K562 (cell line): Measurements from ENCODE around the gene ATP6V1F. TPM values are rescaled to one million over a fixed set of nuclear protein-coding genes. Genes with fewer than 3 reads are reported as not detected.

Experiments used
- ATAC-seq: fragments of 200-7000 bp; cut with Tn5 transposase; 3 replicates; pipeline ENCODE4 v1.9.1; 2020; ENCODE audit warnings: moderate library complexity
- BruUV-seq: library from RNA; stranded (reverse); fragments of 400-500 nt; replicated peaks from 2 replicates; lab custom pipeline; 2021; lab: Mats Ljungman, UMichigan
- CTCF ChIA-PET: fragments of 300-600 bp; formaldehyde crosslinking; extraction: SDS; loops from one replicate; lab custom pipeline; 2021; ENCODE audit warnings: low intra/inter-chr PET ratio; lab: Yijun Ruan, JAX
- POLR2A ChIA-PET: fragments of 300-600, 350-650 bp; sonication (Branson Sonifier 250); formaldehyde crosslinking; extraction: SDS; loops from one replicate; lab custom pipeline; 2021; ENCODE audit warnings: antibody characterized with exemption, inconsistent platforms; lab: Yijun Ruan, JAX
- DNase-seq, 4 experiments: peaks; one replicate each; pipeline versions ENCODE4 v3.0.0 to v3.0.0-alpha.2; 2011 to 2018; ENCODE audit warnings: low spot score in 3 of 4, mixed read lengths in 3 of 4; ENCODE audit errors: extremely low read depth in 1 of 4
- FAIRE-seq: peaks from 2 replicates; lab custom pipeline; 2011; peaks lifted over from hg19 to GRCh38; lab: Jason Lieb, UNC
- H2AFZ ChIP-seq: 2 replicates; pipeline ENCODE4 v1.6.0; 2011; ENCODE audit warnings: low read depth, low read length, control low read depth, inconsistent platforms
- H3K27ac ChIP-seq: fragments of 200-600 bp; 3 replicates; pipeline ENCODE4 v1.8.0; 2011; ENCODE audit warnings: low read depth, mild to moderate bottlenecking, control low read depth, inconsistent platforms, low read length, moderate library complexity, mixed read lengths; ENCODE audit errors: extremely low read depth
- H3K27me3 ChIP-seq, 2 experiments: fragments of 300-600 bp in 1 of 2; 2 replicates in 1 of 2; 3 replicates in 1 of 2; pipeline versions ENCODE4 v1.6.0 to v1.8.0; 2011; ENCODE audit warnings: inconsistent platforms in 2 of 2, low read length in 2 of 2, mild to moderate bottlenecking in 1 of 2, mixed read lengths in 1 of 2, moderate library complexity in 1 of 2; ENCODE audit not compliant: control insufficient read depth in 2 of 2, insufficient read depth in 2 of 2
- H3K36me3 ChIP-seq: fragments of 300-600 bp; 3 replicates; pipeline ENCODE4 v1.8.0; 2011; ENCODE audit warnings: mild to moderate bottlenecking, low read length, inconsistent platforms; ENCODE audit not compliant: control insufficient read depth, insufficient read depth
- H3K4me1 ChIP-seq, 2 experiments: fragments of 200-600 bp in 1 of 2; replicated peaks in 1 of 2; 2 replicates in 1 of 2; 3 replicates in 1 of 2; pipeline versions ENCODE4 v1.5.1 to v1.8.0; 2011; ENCODE audit warnings: inconsistent platforms in 2 of 2, low read length in 2 of 2, mild to moderate bottlenecking in 1 of 2, mixed read lengths in 1 of 2, moderate library complexity in 1 of 2; ENCODE audit not compliant: control insufficient read depth in 2 of 2, insufficient read depth in 2 of 2
- H3K4me2 ChIP-seq: 2 replicates; pipeline ENCODE4 v1.6.1; 2011; ENCODE audit warnings: low read length, control low read depth, inconsistent platforms, mixed read lengths; ENCODE audit not compliant: insufficient read depth
- H3K4me3 ChIP-seq: fragments of 200-600 bp; sonication (generic), shearing (Covaris generic); 2 replicates; pipeline ENCODE4 v1.5.1; 2016; ENCODE audit warnings: control low read depth, inconsistent platforms
- H3K79me2 ChIP-seq: fragments of 200-600 bp; 3 replicates; pipeline ENCODE4 v1.8.0; 2011; ENCODE audit warnings: low read length, inconsistent platforms; ENCODE audit not compliant: control insufficient read depth, insufficient read depth
- H3K9ac ChIP-seq, 2 experiments: 2 replicates each; pipeline versions ENCODE4 v1.6.0 to v1.6.1; 2011; ENCODE audit warnings: low read depth in 2 of 2, low read length in 2 of 2, control low read depth in 1 of 2, inconsistent platforms in 1 of 2, mild to moderate bottlenecking in 1 of 2, mixed read lengths in 1 of 2; ENCODE audit not compliant: insufficient read depth in 1 of 2
- H3K9me1 ChIP-seq: one replicate; pipeline ENCODE4 v1.6.0; 2011; ENCODE audit warnings: inconsistent platforms, mild to moderate bottlenecking, low read length, moderate library complexity; ENCODE audit not compliant: control insufficient read depth, insufficient read depth
- H3K9me3 ChIP-seq: replicated peaks from 2 replicates; pipeline ENCODE4 v1.5.1; 2011; ENCODE audit warnings: low read depth, low read length, inconsistent platforms; ENCODE audit not compliant: control insufficient read depth, insufficient read depth
- H4K20me1 ChIP-seq: replicated peaks from 2 replicates; pipeline ENCODE4 v1.6.1; 2011; ENCODE audit warnings: low read length, inconsistent platforms, mixed read lengths; ENCODE audit not compliant: control insufficient read depth, insufficient read depth
- ARHGAP35 ChIP-seq: fragments of 450-650 bp; IDR thresholded peaks from 2 replicates; pipeline ENCODE4 v1.6.1; 2018; ENCODE audit not compliant: partially characterized antibody
- KLF13 ChIP-seq: fragments of 450-650 bp; IDR thresholded peaks from 2 replicates; pipeline ENCODE4 v1.6.1; 2016; ENCODE audit warnings: missing genetic modification characterization, low read depth, mild to moderate bottlenecking, missing compliant biosample characterization, moderate library complexity, borderline replicate concordance
- MAZ ChIP-seq, 2 experiments: fragments of 450-650 bp in 1 of 2; sonication (generic) in 1 of 2; formaldehyde crosslinking; IDR thresholded peaks in 1 of 2; conservative IDR thresholded peaks in 1 of 2; 2 replicates each; pipeline versions ENCODE4 v1.4.0 to v1.5.0; 2020; ENCODE audit warnings: mild to moderate bottlenecking in 1 of 2, missing genetic modification reagents in 1 of 2
- OTX1 ChIP-seq: fragments of 450-650 bp; formaldehyde crosslinking; IDR thresholded peaks from 2 replicates; pipeline ENCODE4 v1.4.0; 2022; ENCODE audit warnings: mild to moderate bottlenecking
- POLR2G ChIP-seq: fragments of 200-400 bp; formaldehyde crosslinking; IDR thresholded peaks from 2 replicates; pipeline ENCODE4 v1.6.1; 2017; ENCODE audit warnings: low read depth, mild to moderate bottlenecking, antibody characterized with exemption, low read length, moderate library complexity
- RBFOX2 ChIP-seq: fragments of 200-400 bp; formaldehyde crosslinking; IDR thresholded peaks from 2 replicates; pipeline ENCODE4 v1.6.1; 2017; ENCODE audit warnings: low read depth, mild to moderate bottlenecking, low read length, moderate library complexity
- RBM22 ChIP-seq: fragments of 200-400 bp; formaldehyde crosslinking; IDR thresholded peaks from 2 replicates; pipeline ENCODE4 v1.6.1; 2018; ENCODE audit warnings: low read length, low read depth; ENCODE audit not compliant: poor library complexity, severe bottlenecking
- RCOR1 ChIP-seq, 2 experiments: IDR thresholded peaks; 2 replicates each; pipeline ENCODE4 v1.6.1; 2012; ENCODE audit warnings: low read depth in 2 of 2, low read length in 2 of 2, borderline replicate concordance in 1 of 2, improper control_type of control experiment in 1 of 2
- SMARCA4 ChIP-seq: fragments of 450-650 bp; IDR thresholded peaks from 2 replicates; pipeline ENCODE4 v1.6.1; 2016
- STAT5A ChIP-seq: IDR thresholded peaks from 2 replicates; pipeline ENCODE4 v1.6.1; 2012; ENCODE audit warnings: low read length, inconsistent platforms, borderline replicate concordance
- XRCC3 ChIP-seq: fragments of 450-650 bp; IDR thresholded peaks from 2 replicates; pipeline ENCODE4 v1.6.1; 2017; ENCODE audit warnings: mild to moderate bottlenecking, moderate library complexity
- ZNF24 ChIP-seq: fragments of 450-650 bp; IDR thresholded peaks from 2 replicates; pipeline ENCODE4 v1.6.1; 2016
- WGBS: fragments of 100-300 bp; shearing (Covaris generic); methylation state at CpG from one replicate; pipeline ENCODE4 v1.1.6; 2016; ENCODE audit warnings: low coverage, mixed read lengths; ENCODE audit not compliant: insufficient coverage; ENCODE audit errors: missing lambda C conversion rate; 5-methylcytosine and 5-hydroxymethylcytosine counted together
- in situ Hi-C: fragments of 300-500 bp; cut with MboI; formaldehyde crosslinking; loops from 4 replicates; pipeline ENCODE4 v1.15.0; 2018; ENCODE audit warnings: inconsistent platforms, mixed read lengths
- intact Hi-C: fragments of 100-400 bp; cut with micrococcal nuclease; formaldehyde crosslinking; loops from 2 replicates; pipeline ENCODE4 v1.14.2; 2022
- polyA plus RNA-seq, 8 experiments: library from polyadenylated mRNA; depleted of rRNA in 4 of 8; stranded (reverse) in 5 of 8; unstranded in 3 of 8; fragments of >200 nt; fragmentation: Nextera tagmentation in 2 of 8; fragmentation: Illumina TruSeq in 1 of 8; extraction: Ambion mirVana in 2 of 8; extraction: Trizol in 1 of 8; gene quantifications; 2 replicates each; pipeline versions ENCODE4 v1.2.1 to v1.2.3, GENCODE V29; 2011 to 2014; ENCODE audit warnings: inconsistent platforms in 1 of 8, missing spikeins in 1 of 8
- total RNA-seq, 7 experiments: library from RNA; depleted of rRNA in 6 of 7; stranded (reverse); fragments of >200 nt in 6 of 7; fragmentation: Illumina TruSeq in 2 of 7; extraction: Trizol in 2 of 7; gene quantifications; 2 replicates each; pipeline versions ENCODE4 v1.2.1 to v1.2.3, GENCODE V29; 2011 to 2021; ENCODE audit warnings: low replicate concordance in 1 of 7
- TF ChIP-seq, protein P1 (sequence below): fragments of 250-450 bp; sonication (Bioruptor Pico); IDR thresholded peaks from 2 replicates; pipeline ENCODE4 v1.8.0; 2021; ENCODE audit warnings: borderline replicate concordance, mild to moderate bottlenecking, moderate library complexity; ENCODE audit not compliant: poor library complexity, severe bottlenecking
- TF ChIP-seq, protein P2 (sequence below): fragments of 250-450 bp; sonication (Bioruptor Pico); IDR thresholded peaks from 2 replicates; pipeline ENCODE4 v1.5.0; 2021; ENCODE audit warnings: mild to moderate bottlenecking, borderline replicate concordance

ATP6V1F gene
- total and polyA plus RNA-seq, 9 of the 15 experiments (the other 6 are each of a cell fraction or from before 2014, with no cell fraction given): 206 to 1,123 (median 542) TPM

DNA sequence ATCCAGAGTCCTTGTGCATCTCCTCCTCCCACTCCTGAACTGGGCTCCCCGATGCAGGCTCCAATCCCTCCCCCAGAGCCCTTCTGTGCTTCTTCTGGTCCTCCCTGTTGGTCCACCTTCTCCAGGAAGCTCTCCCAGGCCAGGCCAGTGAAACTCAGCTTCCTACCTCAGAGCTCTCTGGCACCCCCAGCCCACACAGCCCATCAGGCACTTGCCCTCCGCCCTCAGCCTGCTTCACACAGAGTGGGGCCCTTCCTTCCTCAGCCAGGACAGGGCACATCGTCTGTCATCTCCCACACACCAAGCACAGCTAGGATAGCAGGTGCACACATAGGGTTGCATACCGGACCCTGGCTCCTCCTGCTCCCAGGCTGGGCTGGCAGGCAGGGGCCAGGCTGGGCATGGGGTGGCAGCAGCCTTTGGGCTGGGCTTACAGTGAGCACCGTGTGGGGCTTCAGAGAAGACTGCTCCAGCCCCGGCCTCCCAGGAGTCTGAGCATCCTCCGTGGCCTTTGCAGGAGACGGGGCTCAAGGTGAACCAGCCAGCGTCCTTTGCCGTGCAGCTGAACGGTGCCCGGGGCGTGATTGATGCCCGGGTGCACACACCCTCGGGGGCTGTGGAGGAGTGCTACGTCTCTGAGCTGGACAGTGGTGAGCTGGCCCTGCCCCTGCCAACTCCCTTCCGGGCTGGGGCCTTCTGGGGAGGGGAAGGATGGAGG, 6.5 kb upstream of the ATP6V1F start:
- Histone ChIP-seq H3K79me2 (no peaks in the 10 kb centered on the region), H3K4me1 (peaks cover 26 to 64% of the 10 kb centered on the region in 2 experiments), H2AFZ (no peak overlapping the region), H3K27ac (no peak overlapping the region), H3K4me2 (no peak overlapping the region), H3K9me3 (no peaks in the 10 kb centered on the region), H3K4me3 (no peak overlapping the region), H3K36me3 (peaks cover 78% of the 10 kb centered on the region), H3K27me3 (no peaks in the 10 kb centered on the region), H3K9me1 (no peaks in the 10 kb centered on the region), H3K9ac (peak overlapping the region in 1 of 2 experiments; percentile 0; a peak in 2 of 4 replicates), H4K20me1 (peaks cover 3% of the 10 kb centered on the region; the same call in 1 of the 2 replicates)
- CTCF ChIA-PET: no interaction called here
- in situ Hi-C loops: loop anchor here (5.0 kb wide), 1 partner anchor 56 kb away; the partner anchor contains the start of gene KCP
- no peak for DNase-seq
- ATAC-seq: no peak
- intact Hi-C loops: no loop called here
- POLR2A ChIA-PET: interaction anchor here (0.6 to 0.9 kb wide), 4 partner anchors 8 to 72 kb away, joined by 3 read pairs; no protein-coding TSS in a partner anchor
- 86% methylated on average over 16 of the region's 17 CpGs for WGBS
- TF ChIP-seq SMARCA4 (no peak), POLR2G (peak; percentile 64), STAT5A (no peak), RBFOX2 (peak; percentile 57), ZNF24 (no peak), RCOR1 (IDR thresholded peaks at IDR 0.05; ENCODE audit: borderline replicate concordance in 1 of 2, low read depth in 2 of 2, low read length in 2 of 2) (no peak), ARHGAP35 (no peak), XRCC3 (no peak), MAZ (CRISPR knock-in tag; conservative IDR thresholded peaks at IDR 0.05 in 1 of 2, IDR thresholded peaks at IDR 0.05 in 1 of 2) (no peak), RBM22 (peak; percentile 46), OTX1 (no peak), KLF13 (no peak)
- TF ChIP-seq, protein P1, sequence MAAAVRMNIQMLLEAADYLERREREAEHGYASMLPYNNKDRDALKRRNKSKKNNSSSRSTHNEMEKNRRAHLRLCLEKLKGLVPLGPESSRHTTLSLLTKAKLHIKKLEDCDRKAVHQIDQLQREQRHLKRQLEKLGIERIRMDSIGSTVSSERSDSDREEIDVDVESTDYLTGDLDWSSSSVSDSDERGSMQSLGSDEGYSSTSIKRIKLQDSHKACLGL (CRISPR knock-in tag): no peak
- TF ChIP-seq, protein P2, sequence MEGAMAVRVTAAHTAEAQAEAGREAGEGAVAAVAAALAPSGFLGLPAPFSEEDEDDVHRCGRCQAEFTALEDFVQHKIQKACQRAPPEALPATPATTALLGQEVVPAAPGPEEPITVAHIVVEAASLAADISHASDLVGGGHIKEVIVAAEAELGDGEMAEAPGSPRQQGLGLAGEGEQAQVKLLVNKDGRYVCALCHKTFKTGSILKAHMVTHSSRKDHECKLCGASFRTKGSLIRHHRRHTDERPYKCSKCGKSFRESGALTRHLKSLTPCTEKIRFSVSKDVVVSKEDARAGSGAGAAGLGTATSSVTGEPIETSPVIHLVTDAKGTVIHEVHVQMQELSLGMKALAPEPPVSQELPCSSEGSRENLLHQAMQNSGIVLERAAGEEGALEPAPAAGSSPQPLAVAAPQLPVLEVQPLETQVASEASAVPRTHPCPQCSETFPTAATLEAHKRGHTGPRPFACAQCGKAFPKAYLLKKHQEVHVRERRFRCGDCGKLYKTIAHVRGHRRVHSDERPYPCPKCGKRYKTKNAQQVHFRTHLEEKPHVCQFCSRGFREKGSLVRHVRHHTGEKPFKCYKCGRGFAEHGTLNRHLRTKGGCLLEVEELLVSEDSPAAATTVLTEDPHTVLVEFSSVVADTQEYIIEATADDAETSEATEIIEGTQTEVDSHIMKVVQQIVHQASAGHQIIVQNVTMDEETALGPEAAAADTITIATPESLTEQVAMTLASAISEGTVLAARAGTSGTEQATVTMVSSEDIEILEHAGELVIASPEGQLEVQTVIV (CRISPR knock-in tag): no peak
- FAIRE-seq: no peak
- BruUV-seq: no TSS peak
